Testis (tissue), 3 donors: Measurements from ENCODE around the gene TFF3. TPM values are rescaled to one million over a fixed set of nuclear protein-coding genes. Genes with fewer than 3 reads are reported as not detected.
"Not testable (repeated sequence)": the region's sequence is repeated elsewhere in the genome, so short reads cannot be mapped to it uniquely, and the experiment has no call there.

Experiments used
- DNase-seq: peaks from one replicate; pipeline ENCODE4 v3.0.0-alpha.2; 2019
- H3K27ac ChIP-seq, 2 donors: fragments of 200-600 bp; sonication (generic); one replicate each; pipeline ENCODE4 v1.5.1; 2019
- H3K27me3 ChIP-seq: fragments of 200-600 bp; sonication (generic); one replicate; pipeline ENCODE4 v1.5.1; 2019
- H3K36me3 ChIP-seq: fragments of 200-600 bp; sonication (generic); one replicate; pipeline ENCODE4 v1.5.1; 2017; ENCODE audit warnings: low read depth; ENCODE audit errors: missing control alignments
- H3K4me1 ChIP-seq: fragments of 200-600 bp; sonication (generic); one replicate; pipeline ENCODE4 v1.5.1; 2019
- H3K4me3 ChIP-seq, 2 donors: fragments of 200-600 bp; sonication (generic); one replicate each; pipeline ENCODE4 v1.5.1; 2017 to 2019
- H3K9me3 ChIP-seq: fragments of 200-600 bp; sonication (generic); one replicate; pipeline ENCODE4 v1.5.1; 2017
- POLR2A ChIP-seq: fragments of 450-650 bp; IDR thresholded peaks from one replicate; pipeline ENCODE4 v1.6.1; 2017; ENCODE audit warnings: antibody characterized with exemption, mild to moderate bottlenecking, moderate library complexity
- WGBS, 2 donors: methylation state at CpG; one replicate each; pipeline ENCODE4 v1.1.5; 2018; 5-methylcytosine and 5-hydroxymethylcytosine counted together
- intact Hi-C: fragments of 100-400 bp; cut with DNase I; formaldehyde crosslinking; loops from one replicate; pipeline ENCODE4 v1.15.1; 2023; ENCODE audit warnings: low total_unique reads
- polyA plus RNA-seq: library from polyadenylated mRNA; stranded (reverse); fragments of 350-450 nt; fragmentation: Illumina TruSeq; extraction: RNeasy Lipid Tissue Mini Kit (QIAGEN cat#74804); gene quantifications from one replicate; pipeline ENCODE4 v1.2.3, GENCODE V29; 2014; ENCODE audit warnings: low read depth, low replicate concordance; ENCODE audit not compliant: insufficient read depth
- total RNA-seq, 2 donors: library from RNA; depleted of rRNA; stranded (reverse); fragments of >200 nt; gene quantifications; one replicate each; pipeline ENCODE4 v1.2.3, GENCODE V29; 2016
- TF ChIP-seq, protein P1 (sequence below), 3 experiments: fragments of 450-650 bp in 2 of 3; fragments of 200-600 bp in 1 of 3; sonication (generic) in 1 of 3; IDR thresholded peaks; one replicate each; pipeline ENCODE4 v1.5.1; 2016 to 2019; ENCODE audit warnings: antibody characterized with exemption in 3 of 3, mild to moderate bottlenecking in 2 of 3, moderate library complexity in 1 of 3

TFF3 gene
- total and polyA plus RNA-seq, 3 donors from 2014 or later, result 3.9 to 12.9 (median 11.5) TPM

DNA sequence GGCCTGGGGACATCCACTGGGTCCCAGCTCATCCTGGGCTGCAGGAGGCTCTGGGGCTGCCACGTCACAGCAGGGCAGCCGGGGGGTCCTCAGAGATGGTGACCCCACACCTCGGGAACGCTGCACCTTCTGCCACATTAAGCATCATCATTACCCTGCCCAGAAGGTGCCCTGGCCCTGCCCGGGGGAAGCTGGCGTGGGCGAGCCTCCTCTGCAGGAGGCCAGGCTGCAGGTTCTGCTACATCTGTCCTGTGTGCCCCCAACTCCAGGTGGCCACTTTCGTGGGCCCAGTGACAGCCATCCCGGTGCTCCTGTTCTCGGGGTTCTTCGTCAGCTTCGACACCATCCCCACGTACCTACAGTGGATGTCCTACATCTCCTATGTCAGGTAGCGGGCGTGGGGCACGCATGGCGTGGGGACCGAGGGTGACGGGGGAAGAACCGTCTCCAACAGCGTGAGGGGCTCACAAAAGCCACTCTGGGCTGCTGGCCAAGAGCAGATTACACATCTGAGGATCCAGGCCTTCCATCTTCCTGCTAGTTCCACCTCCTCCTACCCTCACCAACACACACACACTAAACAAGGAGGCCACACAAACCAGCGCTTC lies 20.8 kb downstream of the TFF3 start:
- Histone ChIP-seq H3K36me3 (no peaks in the 10 kb centered on the region), H3K27ac (no peak overlapping the region), H3K9me3 (no peaks in the 10 kb centered on the region), H3K27me3 (no peaks in the 10 kb centered on the region), H3K4me3 (no peak overlapping the region), H3K4me1 (no peaks in the 10 kb centered on the region)
- no peak for TF ChIP-seq POLR2A
- TF ChIP-seq, protein P1, sequence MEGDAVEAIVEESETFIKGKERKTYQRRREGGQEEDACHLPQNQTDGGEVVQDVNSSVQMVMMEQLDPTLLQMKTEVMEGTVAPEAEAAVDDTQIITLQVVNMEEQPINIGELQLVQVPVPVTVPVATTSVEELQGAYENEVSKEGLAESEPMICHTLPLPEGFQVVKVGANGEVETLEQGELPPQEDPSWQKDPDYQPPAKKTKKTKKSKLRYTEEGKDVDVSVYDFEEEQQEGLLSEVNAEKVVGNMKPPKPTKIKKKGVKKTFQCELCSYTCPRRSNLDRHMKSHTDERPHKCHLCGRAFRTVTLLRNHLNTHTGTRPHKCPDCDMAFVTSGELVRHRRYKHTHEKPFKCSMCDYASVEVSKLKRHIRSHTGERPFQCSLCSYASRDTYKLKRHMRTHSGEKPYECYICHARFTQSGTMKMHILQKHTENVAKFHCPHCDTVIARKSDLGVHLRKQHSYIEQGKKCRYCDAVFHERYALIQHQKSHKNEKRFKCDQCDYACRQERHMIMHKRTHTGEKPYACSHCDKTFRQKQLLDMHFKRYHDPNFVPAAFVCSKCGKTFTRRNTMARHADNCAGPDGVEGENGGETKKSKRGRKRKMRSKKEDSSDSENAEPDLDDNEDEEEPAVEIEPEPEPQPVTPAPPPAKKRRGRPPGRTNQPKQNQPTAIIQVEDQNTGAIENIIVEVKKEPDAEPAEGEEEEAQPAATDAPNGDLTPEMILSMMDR (IDR thresholded peaks at IDR 0.05), result no peak
- DNase-seq, result no peak
- intact Hi-C loops, result no loop called here
- WGBS, 2 donors, result 95 to 96% methylated on average over 17 to 22 of the region's 22 CpGs

DNA sequence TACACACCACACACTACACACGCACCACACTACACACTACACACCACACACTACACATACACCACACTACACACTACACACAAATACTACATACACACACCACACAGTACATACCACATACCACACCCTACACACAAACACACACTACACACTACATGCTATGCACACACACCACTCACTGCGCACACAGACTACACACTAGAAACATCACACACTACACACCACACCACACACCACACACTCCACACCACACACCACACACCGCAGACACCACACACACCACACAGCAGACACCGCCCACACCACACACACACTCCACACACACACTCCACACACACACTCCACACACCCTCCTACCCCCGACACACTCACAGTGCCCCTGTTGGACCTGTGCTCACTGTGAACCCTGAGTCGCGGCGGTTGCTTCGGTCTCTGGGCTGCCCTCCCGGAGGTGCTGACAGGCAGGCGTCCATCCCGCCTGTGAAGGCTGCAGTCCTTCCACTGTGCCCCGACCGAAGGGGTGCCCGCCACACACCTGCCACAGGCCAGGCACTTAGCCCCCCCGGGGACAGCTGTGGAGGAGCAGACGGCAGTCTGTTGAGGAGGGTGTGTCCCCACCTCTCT lies 21.4 kb downstream of the TFF3 start:
- no peaks in the 10 kb centered on the region for H3K36me3 ChIP-seq
- no peak for DNase-seq
- no peaks in the 10 kb centered on the region for H3K9me3 ChIP-seq
- H3K4me1 ChIP-seq, result no peaks in the 10 kb centered on the region
- no peak overlapping the region for H3K27ac ChIP-seq
- WGBS, 2 donors, result 96% methylated on average over 8 to 16 of the region's 17 CpGs
- TF ChIP-seq POLR2A, result no peak
- TF ChIP-seq, protein P1 (IDR thresholded peaks at IDR 0.05), result no peak
- intact Hi-C loops, result no loop called here
- H3K4me3 ChIP-seq, result no peak overlapping the region
- no peaks in the 10 kb centered on the region for H3K27me3 ChIP-seq

DNA sequence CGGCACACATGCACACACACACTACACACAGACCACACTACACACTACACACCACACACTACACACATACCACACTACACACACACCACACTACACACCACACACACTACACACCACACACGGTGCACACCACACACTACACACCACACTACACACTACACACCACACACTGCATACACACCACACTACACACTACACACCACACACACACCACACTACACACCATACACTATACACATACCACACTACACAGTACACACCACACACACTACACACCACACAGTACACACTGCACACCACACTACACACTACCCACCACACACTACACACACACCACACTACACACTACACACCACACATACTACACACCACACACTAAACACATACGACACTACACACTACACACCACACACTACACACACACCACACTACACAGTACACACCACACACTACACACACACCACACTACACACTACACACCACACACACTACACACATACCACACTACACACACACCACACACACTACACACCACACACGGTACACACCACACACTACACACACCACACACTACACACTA lies 22.6 kb downstream of the TFF3 start:
- H3K27me3 ChIP-seq, H3K36me3 ChIP-seq, H3K4me3 ChIP-seq, DNase-seq, H3K27ac ChIP-seq, intact Hi-C loops, H3K9me3 ChIP-seq, H3K4me1 ChIP-seq: not testable (repeated sequence)
- WGBS, 2 donors, result 89 to 90% methylated on average over 4 of the region's 4 CpGs

DNA sequence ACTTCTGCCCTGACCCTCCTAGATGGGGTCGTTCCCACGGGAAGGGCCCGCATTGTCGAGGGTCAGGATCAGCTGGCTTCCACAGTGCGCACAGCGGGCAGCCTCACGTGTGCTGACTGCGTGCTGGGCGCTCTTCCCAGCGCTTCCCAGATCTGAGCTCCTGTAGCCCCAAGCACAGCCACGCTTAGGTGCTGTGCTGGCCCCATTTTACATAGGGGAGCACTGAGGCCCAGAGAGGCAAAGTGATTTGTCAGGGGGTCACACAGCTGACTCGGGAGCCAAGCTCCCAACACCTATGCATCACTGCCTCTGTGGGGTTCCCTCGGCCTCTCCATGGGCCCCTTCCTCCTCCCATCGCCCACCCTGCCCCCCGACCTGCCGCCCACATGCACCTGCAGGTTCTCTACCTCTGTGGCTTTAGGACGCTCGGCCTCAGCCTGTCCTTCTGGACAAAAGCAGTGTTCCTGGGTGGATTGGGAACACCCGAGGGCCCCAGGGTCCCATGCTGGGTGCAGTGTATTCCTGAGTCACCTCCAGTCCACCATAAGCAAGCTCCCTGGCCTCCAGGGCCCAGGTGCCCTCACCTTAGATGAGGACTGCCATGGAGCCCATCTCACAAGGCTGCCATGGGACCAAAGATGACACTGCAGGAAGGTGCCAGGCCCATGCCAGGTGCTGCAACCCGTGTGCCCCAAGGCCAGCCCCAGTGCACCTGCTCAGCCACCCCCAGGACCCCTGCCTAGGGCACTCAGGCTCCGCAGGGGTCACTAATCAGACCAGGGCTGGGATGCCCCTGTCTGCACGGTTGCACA lies 23.3 kb downstream of the TFF3 start:
- DNase-seq, result no peak
- TF ChIP-seq, protein P1 (IDR thresholded peaks at IDR 0.05), result no peak
- TF ChIP-seq POLR2A, result no peak
- H3K9me3 ChIP-seq, result no peaks in the 10 kb centered on the region
- no peaks in the 10 kb centered on the region for H3K36me3 ChIP-seq
- no peaks in the 10 kb centered on the region for H3K4me1 ChIP-seq
- intact Hi-C loops, result no loop called here
- WGBS, 2 donors, result 90 to 91% methylated on average over 8 to 22 of the region's 22 CpGs
- H3K4me3 ChIP-seq, result no peak overlapping the region
- no peak overlapping the region for H3K27ac ChIP-seq
- no peaks in the 10 kb centered on the region for H3K27me3 ChIP-seq
